ENCODE data around the gene RIT2.

GRCh38 chr18:42937436-42937835 is 178.0 kb downstream of the RIT2 start:
- TF ChIP-seq POLR2A (IDR thresholded peaks at IDR 0.05) (no peak), CTCF (IDR thresholded peaks at IDR 0.05) (no peak)
